HepG2 (cell line): ENCODE measurements around the gene NAA38. TPM values are rescaled to one million over a fixed set of nuclear protein-coding genes. Genes with fewer than 3 reads are reported as not detected.
A peak's percentile ranks its signal among the peaks of the same experiment; 100 is the strongest.

Experiments used
- ARNT ChIP-seq: fragments of 450-650 bp; IDR thresholded peaks from 2 replicates; pipeline ENCODE4 v1.6.1; 2017
- CEBPB ChIP-seq: IDR thresholded peaks from 2 replicates; pipeline ENCODE4 v1.6.1; 2011; ENCODE audit warnings: low read depth, low read length, improper control_type of control experiment, borderline replicate concordance
- ELF4 ChIP-seq: sonication (generic); formaldehyde crosslinking; IDR thresholded peaks from 2 replicates; pipeline ENCODE4 v1.5.0; 2020; ENCODE audit warnings: missing genetic modification reagents, mild to moderate bottlenecking, moderate library complexity, borderline replicate concordance
- FOXP1 ChIP-seq, 2 experiments: fragments of 450-650 bp in 1 of 2; IDR thresholded peaks; 2 replicates each; pipeline ENCODE4 v1.6.1; 2017 to 2018; ENCODE audit warnings: antibody characterized with exemption in 1 of 2
- GATA4 ChIP-seq: sonication (generic); IDR thresholded peaks from 2 replicates; pipeline ENCODE4 v1.6.1; 2016; ENCODE audit warnings: antibody characterized with exemption, low read depth, borderline replicate concordance
- GATAD1 ChIP-seq: IDR thresholded peaks from 2 replicates; pipeline ENCODE4 v1.6.1; 2016; ENCODE audit warnings: missing genetic modification reagents, missing compliant biosample characterization
- GFI1 ChIP-seq: sonication (generic); formaldehyde crosslinking; IDR thresholded peaks from 2 replicates; pipeline ENCODE4 v1.5.0; 2020; ENCODE audit warnings: missing genetic modification reagents, mild to moderate bottlenecking, borderline replicate concordance
- HES4 ChIP-seq: sonication (generic); formaldehyde crosslinking; IDR thresholded peaks from 2 replicates; pipeline ENCODE4 v1.9.0; 2021; ENCODE audit warnings: mild to moderate bottlenecking, missing genetic modification reagents, borderline replicate concordance
- HIVEP1 ChIP-seq: sonication (generic); formaldehyde crosslinking; IDR thresholded peaks from 2 replicates; pipeline ENCODE4 v1.4.0; 2020; ENCODE audit warnings: mild to moderate bottlenecking, missing genetic modification reagents
- NAIF1 ChIP-seq: sonication (generic); formaldehyde crosslinking; IDR thresholded peaks from 2 replicates; pipeline ENCODE4 v1.5.0; 2020; ENCODE audit warnings: mild to moderate bottlenecking, missing genetic modification reagents, borderline replicate concordance
- NR2C2 ChIP-seq: sonication (generic); formaldehyde crosslinking; IDR thresholded peaks from 2 replicates; pipeline ENCODE4 v1.4.0; 2020; ENCODE audit warnings: missing genetic modification reagents, mild to moderate bottlenecking, moderate library complexity, borderline replicate concordance
- NR2F6 ChIP-seq, 2 experiments: IDR thresholded peaks; 2 replicates each; pipeline ENCODE4 v1.6.1; 2016; ENCODE audit warnings: antibody characterized with exemption in 1 of 2, mild to moderate bottlenecking in 1 of 2
- POLR2AphosphoS2 ChIP-seq: IDR thresholded peaks from 2 replicates; pipeline ENCODE4 v1.6.1; 2011; ENCODE audit warnings: low read depth, low read length, improper control_type of control experiment
- PRMT3 ChIP-seq: sonication (generic); formaldehyde crosslinking; IDR thresholded peaks from 2 replicates; pipeline ENCODE4 v1.8.1; 2022; ENCODE audit warnings: low read depth, mild to moderate bottlenecking, moderate library complexity, missing genetic modification reagents, borderline replicate concordance
- SOX6 ChIP-seq, 2 experiments: fragments of 450-650 bp in 1 of 2; sonication (generic) in 1 of 2; formaldehyde crosslinking in 1 of 2; IDR thresholded peaks; 2 replicates each; pipeline versions ENCODE4 v1.4.0 to v1.6.1; 2017 to 2020; ENCODE audit warnings: antibody characterized with exemption in 1 of 2, mild to moderate bottlenecking in 1 of 2, missing genetic modification reagents in 1 of 2
- SRSF1 ChIP-seq: fragments of 200-400 bp; formaldehyde crosslinking; optimal IDR thresholded peaks from 2 replicates; pipeline ENCODE3; 2017; ENCODE audit warnings: mild to moderate bottlenecking, low read depth, low read length, moderate library complexity
- ZKSCAN8 ChIP-seq: IDR thresholded peaks from 2 replicates; pipeline ENCODE4 v1.6.1; 2016; ENCODE audit warnings: borderline replicate concordance, missing genetic modification reagents, missing compliant biosample characterization
- polyA plus RNA-seq, 8 experiments: library from polyadenylated mRNA; depleted of rRNA in 3 of 8; stranded (reverse) in 7 of 8; unstranded in 1 of 8; fragments of >200 nt; fragmentation: Illumina TruSeq in 4 of 8; extraction: Trizol in 4 of 8; gene quantifications; 2 replicates each; pipeline versions ENCODE4 v1.2.1 to v1.2.3, GENCODE V29; 2011 to 2016; ENCODE audit warnings: low read depth in 4 of 8, missing spikeins in 1 of 8, mixed read lengths in 1 of 8; ENCODE audit not compliant: insufficient read depth in 1 of 8
- total RNA-seq, 5 experiments: library from RNA; depleted of rRNA; stranded (reverse); fragments of >200 nt; fragmentation: Illumina TruSeq; extraction: Trizol; gene quantifications; 2 replicates each; pipeline ENCODE4 v1.2.3, GENCODE V29; 2016; ENCODE audit warnings: low read depth in 1 of 5
- TF ChIP-seq, protein P1 (sequence below): fragments of 450-650 bp; IDR thresholded peaks from 2 replicates; pipeline ENCODE4 v1.6.1; 2017; ENCODE audit warnings: mild to moderate bottlenecking
- TF ChIP-seq, protein P2 (sequence below): sonication (generic); formaldehyde crosslinking; IDR thresholded peaks from 2 replicates; pipeline ENCODE4 v1.4.0; 2020; ENCODE audit warnings: missing genetic modification reagents
- TF ChIP-seq, protein P3 (sequence below): sonication (generic); formaldehyde crosslinking; IDR thresholded peaks from 2 replicates; pipeline ENCODE4 v1.5.0; 2020; ENCODE audit warnings: mild to moderate bottlenecking, missing genetic modification reagents

Gene NAA38
- total and polyA plus RNA-seq, 2 of the 13 experiments (the other 11 are each of a cell fraction or from before 2014, with no cell fraction given) = 46.9 to 91.6 TPM

DNA sequence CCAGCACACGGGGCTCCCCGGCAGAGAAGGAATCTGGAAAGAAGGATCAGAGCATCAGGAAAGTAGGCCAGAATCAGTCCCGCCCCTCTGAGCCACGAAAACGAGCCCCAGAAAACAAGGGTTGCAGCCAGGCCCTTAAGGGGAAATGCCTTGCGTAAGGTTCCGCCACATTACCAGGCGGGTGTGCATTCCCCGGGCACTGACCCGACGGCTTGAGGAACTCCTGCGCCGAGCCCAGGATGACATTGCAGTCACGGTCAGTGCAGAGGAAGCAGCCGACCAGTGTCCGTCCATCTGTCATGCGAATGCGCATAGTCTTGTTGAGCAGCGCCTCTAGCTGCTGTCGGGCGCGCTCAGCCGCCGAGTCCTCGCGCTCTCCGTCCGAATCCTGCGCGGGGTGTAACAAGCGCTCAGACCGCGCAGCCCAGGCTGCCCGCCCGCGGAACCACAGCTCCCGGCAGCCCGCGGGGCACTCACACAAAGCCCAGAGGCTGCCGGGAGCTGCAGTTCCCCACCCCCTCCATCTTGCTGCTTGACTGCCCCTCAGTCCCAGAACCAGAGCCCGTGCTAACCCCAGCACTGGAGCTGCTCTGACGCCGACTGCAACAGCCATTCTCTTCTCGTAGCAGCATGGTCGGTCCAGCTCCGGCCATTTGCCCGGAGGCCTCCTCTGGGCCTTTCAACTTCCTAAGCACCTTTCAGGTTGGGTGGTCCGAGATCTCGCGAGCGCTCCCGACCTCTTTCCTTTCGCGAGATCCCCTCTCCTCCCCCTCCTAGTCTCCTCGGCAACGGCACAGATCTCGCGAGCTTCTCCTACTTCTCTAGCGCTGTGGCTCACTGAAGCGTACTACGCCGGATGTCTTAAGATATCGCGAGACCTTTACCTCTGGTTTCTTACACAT is at the start of gene NAA38 (continued):
- no peak for TF ChIP-seq FOXP1 (IDR thresholded peaks at IDR 0.05)
- no peak for TF ChIP-seq FOXP1 (CRISPR knock-in tag; IDR thresholded peaks at IDR 0.05)
- TF ChIP-seq ELF4 (CRISPR knock-in tag) = no peak; the same call in 1 of the 2 replicates
- TF ChIP-seq, protein P1, sequence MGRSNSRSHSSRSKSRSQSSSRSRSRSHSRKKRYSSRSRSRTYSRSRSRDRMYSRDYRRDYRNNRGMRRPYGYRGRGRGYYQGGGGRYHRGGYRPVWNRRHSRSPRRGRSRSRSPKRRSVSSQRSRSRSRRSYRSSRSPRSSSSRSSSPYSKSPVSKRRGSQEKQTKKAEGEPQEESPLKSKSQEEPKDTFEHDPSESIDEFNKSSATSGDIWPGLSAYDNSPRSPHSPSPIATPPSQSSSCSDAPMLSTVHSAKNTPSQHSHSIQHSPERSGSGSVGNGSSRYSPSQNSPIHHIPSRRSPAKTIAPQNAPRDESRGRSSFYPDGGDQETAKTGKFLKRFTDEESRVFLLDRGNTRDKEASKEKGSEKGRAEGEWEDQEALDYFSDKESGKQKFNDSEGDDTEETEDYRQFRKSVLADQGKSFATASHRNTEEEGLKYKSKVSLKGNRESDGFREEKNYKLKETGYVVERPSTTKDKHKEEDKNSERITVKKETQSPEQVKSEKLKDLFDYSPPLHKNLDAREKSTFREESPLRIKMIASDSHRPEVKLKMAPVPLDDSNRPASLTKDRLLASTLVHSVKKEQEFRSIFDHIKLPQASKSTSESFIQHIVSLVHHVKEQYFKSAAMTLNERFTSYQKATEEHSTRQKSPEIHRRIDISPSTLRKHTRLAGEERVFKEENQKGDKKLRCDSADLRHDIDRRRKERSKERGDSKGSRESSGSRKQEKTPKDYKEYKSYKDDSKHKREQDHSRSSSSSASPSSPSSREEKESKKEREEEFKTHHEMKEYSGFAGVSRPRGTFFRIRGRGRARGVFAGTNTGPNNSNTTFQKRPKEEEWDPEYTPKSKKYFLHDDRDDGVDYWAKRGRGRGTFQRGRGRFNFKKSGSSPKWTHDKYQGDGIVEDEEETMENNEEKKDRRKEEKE = no peak
- no peak for TF ChIP-seq CEBPB
- no peak for TF ChIP-seq SRSF1
- no peak for TF ChIP-seq SOX6 (IDR thresholded peaks at IDR 0.05)
- TF ChIP-seq SOX6 (CRISPR knock-in tag; IDR thresholded peaks at IDR 0.05) = no peak
- TF ChIP-seq, protein P2, sequence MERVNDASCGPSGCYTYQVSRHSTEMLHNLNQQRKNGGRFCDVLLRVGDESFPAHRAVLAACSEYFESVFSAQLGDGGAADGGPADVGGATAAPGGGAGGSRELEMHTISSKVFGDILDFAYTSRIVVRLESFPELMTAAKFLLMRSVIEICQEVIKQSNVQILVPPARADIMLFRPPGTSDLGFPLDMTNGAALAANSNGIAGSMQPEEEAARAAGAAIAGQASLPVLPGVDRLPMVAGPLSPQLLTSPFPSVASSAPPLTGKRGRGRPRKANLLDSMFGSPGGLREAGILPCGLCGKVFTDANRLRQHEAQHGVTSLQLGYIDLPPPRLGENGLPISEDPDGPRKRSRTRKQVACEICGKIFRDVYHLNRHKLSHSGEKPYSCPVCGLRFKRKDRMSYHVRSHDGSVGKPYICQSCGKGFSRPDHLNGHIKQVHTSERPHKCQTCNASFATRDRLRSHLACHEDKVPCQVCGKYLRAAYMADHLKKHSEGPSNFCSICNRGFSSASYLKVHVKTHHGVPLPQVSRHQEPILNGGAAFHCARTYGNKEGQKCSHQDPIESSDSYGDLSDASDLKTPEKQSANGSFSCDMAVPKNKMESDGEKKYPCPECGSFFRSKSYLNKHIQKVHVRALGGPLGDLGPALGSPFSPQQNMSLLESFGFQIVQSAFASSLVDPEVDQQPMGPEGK (CRISPR knock-in tag) = peak; percentile 38; the same call in 1 of the 2 replicates
- no peak; the same call in 1 of the 2 replicates for TF ChIP-seq HES4
- TF ChIP-seq HIVEP1 (CRISPR knock-in tag) = peak; percentile 12; the same call in 1 of the 2 replicates
- TF ChIP-seq ARNT = no peak
- TF ChIP-seq NAIF1 (CRISPR knock-in tag) = no peak
- 0 out of 2 replicates have a peak, but pooled peaks have one; percentile 61 for TF ChIP-seq GATAD1 (CRISPR knock-in tag)
- no peak for TF ChIP-seq GFI1
- TF ChIP-seq ZKSCAN8 (CRISPR knock-in tag) = 0 out of 2 replicates have a peak, but pooled peaks have one; percentile 42
- TF ChIP-seq PRMT3 (CRISPR knock-in tag) = no peak
- TF ChIP-seq GATA4 = no peak
- TF ChIP-seq NR2F6 (IDR thresholded peaks at IDR 0.05) = no peak
- TF ChIP-seq NR2F6 (CRISPR knock-in tag; IDR thresholded peaks at IDR 0.05) = peak; percentile 70
- peak; percentile 43; the same call in 1 of the 2 replicates for TF ChIP-seq NR2C2 (CRISPR knock-in tag)
- TF ChIP-seq, protein P3, sequence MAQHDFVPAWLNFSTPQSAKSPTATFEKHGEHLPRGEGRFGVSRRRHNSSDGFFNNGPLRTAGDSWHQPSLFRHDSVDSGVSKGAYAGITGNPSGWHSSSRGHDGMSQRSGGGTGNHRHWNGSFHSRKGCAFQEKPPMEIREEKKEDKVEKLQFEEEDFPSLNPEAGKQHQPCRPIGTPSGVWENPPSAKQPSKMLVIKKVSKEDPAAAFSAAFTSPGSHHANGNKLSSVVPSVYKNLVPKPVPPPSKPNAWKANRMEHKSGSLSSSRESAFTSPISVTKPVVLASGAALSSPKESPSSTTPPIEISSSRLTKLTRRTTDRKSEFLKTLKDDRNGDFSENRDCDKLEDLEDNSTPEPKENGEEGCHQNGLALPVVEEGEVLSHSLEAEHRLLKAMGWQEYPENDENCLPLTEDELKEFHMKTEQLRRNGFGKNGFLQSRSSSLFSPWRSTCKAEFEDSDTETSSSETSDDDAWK (CRISPR knock-in tag) = no peak
- TF ChIP-seq POLR2AphosphoS2 = peak; percentile 67
